GM18517 (cell line): Measurements from ENCODE around the gene AKAP1.

Source experiments
- ATAC-seq: cut with Tn5 transposase; IDR thresholded peaks from one replicate; pipeline ENCODE4 v1.9.1; 2021; ENCODE audit warnings: mild to moderate bottlenecking, moderate library complexity; ENCODE audit not compliant: unreplicated experiment

AKAP1 gene

GRCh38 chr17:57105591-57105990, 20.5 kb downstream of the AKAP1 start:
- ATAC-seq = no peak

DNA sequence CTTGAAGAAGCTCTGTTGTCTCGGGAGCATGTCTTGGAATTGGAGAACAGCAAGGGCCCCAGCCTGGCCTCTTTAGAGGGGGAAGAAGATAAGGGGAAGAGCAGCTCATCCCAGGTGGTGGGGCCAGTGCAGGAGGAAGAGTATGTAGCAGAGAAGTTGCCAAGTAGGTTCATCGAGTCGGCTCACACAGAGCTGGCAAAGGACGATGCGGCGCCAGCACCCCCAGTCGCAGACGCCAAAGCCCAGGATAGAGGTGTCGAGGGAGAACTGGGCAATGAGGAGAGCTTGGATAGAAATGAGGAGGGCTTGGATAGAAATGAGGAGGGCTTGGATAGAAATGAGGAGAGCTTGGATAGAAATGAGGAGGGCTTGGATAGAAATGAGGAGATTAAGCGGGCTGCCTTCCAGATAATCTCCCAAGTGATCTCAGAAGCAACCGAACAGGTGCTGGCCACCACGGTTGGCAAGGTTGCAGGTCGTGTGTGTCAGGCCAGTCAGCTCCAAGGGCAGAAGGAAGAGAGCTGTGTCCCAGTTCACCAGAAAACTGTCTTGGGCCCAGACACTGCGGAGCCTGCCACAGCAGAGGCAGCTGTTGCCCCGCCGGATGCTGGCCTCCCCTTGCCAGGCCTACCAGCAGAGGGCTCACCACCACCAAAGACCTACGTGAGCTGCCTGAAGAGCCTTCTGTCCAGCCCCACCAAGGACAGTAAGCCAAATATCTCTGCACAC, 21.2 kb downstream of the AKAP1 start:
- ATAC-seq = no peak

GRCh38 chr17:57106836-57107497, 21.9 kb downstream of the AKAP1 start:
- no peak for ATAC-seq

DNA sequence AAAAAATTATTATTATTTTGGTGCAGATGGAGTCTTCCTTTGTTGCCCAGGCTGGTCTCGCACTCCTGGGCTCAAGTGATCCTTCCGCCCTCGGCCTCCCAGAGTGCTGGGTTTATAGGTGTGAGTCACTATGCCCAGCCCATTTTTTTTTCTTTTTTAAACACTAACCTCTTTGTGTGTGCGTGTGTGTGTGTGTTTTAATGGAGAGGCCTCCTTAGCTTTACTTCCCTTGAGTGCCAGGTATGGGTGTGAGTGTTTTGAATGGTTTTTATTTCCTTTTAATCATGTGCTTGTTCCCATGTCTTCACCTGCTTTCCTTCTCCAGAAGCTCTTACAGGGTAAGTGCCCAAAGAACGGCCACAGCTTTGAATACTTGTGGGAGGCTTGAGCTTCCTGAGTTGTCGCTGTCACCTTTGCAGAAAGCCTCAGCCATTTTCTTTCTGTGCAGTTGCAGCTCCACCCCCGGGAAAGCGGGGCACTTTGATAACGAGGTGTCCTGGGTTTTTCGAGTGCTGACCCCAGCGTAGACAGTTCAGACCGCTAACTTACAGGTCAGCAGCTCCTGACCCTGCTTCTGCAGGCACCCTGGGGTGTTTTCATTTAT, 22.6 kb downstream of the AKAP1 start:
- ATAC-seq = no peak

DNA sequence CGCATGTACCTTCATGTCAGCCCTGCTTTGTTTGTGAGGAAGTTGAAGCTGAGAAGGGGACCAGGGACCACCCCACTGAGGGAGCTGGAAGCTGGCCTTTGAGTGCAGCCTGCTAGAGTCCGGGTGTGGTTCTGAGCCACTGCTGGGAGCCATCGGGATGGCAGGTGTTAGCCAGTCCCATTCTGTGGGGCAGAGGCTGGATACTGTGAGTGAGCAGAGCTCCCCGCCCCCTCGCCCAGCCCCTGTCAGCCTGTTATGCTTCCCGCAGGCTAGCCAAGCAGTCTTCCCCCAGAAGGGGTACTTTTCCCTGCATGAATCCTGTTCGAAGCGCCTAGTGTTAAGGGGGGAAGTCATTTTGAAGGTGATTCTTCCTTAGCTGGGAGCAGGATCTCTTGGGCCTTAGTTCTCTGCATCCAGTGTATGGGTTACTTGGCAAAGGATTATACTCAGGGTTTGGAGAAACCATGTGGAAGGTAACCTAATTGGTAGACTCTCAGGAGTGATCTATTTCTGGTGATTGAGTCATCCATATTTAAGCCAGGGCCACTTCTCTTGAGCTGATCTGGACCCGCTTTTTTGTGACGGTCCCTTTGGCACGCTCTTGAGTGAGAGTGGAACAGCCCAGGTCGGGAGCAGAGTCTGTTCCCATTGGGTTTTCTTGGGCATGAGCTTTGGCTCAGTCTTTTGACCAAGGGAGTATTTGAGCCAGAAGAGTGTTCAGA, 23.8 kb downstream of the AKAP1 start:
- ATAC-seq = no peak

- ATAC-seq = no peak
Measured at GRCh38 chr17:57109393-57110151, 24.5 kb downstream of the AKAP1 start.

DNA sequence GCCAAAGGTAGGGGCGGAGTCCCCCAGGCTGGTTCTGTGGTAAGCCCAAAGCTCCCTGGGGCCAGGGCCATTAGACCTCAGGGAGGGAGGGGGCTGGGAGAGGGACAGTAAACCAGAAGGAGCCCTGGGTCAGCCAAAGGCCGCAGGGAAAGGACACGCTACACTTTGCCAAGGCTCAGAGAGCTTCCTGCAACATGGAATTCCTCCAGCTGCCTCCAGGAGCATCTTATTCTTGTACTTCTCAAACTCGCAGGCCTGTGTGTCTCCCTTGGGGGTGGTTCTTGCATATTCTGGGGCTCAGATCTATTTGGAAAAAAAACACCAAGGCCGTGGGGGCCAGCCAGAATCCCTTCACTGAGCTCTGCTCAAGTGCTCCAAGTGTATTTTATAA, 25.1 kb downstream of the AKAP1 start:
- no peak for ATAC-seq

GRCh38 chr17:57110579-57111325, 25.7 kb downstream of the AKAP1 start:
- ATAC-seq = no peak

- ATAC-seq = no peak
Measured at GRCh38 chr17:57111386-57111785, 26.3 kb downstream of the AKAP1 start.

- ATAC-seq = no peak
Measured at GRCh38 chr17:57113011-57113410, 28.0 kb downstream of the AKAP1 start.

DNA sequence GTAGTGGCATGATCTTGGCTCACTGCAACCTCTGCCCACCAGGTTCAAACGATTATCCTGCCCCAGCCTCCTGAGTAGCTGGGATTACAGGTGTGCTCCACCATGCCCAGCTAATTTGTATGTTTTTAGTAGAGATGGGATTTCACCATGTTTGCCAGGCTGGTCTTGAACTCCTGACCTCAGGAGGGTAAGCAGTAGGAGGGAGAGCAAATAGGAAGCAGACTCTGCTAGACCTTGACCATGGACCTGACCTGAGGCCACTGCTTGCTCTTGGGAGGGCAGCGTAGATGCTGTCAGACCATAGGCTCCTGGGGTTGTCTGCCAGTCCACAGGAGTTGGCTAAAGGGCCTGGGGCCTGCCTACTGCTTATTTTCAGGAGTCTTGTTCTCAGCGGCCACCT, 28.6 kb downstream of the AKAP1 start:
- no peak for ATAC-seq

- ATAC-seq = no peak
Measured at GRCh38 chr17:57114085-57114673, 29.1 kb downstream of the AKAP1 start.

- no peak for ATAC-seq
Measured at GRCh38 chr17:57115377-57115776, 30.3 kb downstream of the AKAP1 start.

DNA sequence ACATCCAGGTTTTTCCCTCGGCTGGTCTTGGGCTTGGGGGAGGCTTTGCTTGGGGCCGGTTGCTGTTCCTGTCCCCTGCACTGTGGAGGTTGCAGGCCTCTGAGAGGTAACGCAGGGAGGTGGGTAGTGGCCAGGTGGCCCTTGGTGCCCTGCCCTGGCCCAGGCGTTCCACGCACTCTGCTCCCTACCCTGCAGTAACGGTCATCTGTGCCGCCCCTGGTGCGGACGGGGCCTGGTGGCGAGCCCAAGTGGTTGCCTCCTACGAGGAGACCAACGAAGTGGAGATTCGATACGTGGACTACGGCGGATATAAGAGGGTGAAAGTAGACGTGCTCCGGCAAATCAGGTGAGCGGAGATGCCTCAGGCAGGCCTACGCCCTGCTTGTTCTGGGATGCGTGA, 30.9 kb downstream of the AKAP1 start:
- ATAC-seq = no peak

GRCh38 chr17:57117798-57118197, 32.8 kb downstream of the AKAP1 start:
- ATAC-seq = no peak

DNA sequence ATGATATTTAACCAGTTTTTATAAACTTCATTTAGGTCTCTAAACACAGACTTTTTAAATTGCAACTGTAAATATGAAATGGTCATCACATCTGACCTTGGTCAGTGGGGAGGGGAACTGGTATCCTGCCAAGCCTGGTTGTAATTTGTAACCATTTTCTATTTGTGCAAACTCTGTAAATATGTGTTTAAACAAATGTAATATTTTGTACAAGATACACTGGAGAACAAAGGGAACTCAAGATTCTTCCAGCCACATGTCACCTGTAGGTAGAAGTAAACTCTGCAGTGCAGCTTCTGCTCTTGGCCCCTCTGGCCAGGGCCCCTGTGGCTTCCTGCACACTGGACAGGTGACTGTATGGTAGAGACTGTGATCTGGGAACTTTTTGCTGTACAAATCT, 35.8 kb downstream of the AKAP1 start:
- ATAC-seq = no peak

DNA sequence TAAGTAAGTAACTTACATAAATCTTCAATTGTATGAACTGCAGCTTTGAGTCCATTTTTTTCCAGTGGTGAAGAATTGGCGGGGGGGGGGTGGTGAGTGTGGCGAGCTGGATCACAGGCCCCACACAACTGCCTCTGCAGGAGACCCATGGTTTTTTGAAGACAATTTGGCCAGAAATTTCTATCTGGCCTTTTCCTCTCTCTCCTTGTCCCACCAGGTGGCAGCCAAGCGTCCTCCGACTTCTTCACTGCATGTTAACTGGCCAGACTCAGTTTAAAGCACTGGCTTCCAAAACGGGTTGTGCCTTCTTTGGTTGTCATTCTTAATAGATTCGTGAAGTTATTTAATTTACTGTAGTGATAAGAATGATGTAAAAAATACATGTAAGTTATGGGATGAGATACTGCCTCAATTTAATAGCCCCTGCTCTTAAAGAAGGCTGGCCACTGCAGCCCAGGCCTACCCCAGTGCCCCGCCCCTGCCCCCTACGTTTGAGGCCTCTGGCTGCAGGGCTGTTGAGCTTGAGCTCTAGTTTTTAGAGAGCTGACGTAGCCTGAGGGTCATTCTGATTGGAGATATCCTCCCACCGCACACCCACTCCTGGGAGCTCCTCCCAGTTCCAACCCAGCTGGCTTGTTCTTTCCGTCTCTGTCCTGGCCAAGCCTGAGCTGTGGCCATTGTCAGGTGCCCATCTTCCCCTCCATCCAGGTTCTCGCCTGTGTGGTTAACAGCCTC, 36.4 kb downstream of the AKAP1 start:
- ATAC-seq = no peak

DNA sequence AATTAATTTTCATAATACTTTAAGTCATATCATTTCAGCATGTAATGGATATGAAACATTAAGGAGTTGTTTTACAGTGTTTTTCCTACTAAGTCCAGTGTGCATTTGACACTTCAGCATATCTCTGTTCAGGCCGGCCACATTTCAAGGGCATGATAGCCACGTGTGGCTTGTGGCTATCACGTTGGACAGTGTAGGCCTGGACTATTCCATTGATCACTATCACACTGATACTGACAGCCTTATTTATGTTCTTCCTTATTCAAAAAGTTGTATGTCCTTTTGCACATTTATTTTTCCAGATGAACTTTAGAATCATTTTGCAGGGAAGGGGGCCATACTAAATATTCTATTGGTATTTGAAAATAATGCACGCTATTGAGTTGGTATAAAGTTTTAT, 39.0 kb downstream of the AKAP1 start:
- ATAC-seq = no peak

DNA sequence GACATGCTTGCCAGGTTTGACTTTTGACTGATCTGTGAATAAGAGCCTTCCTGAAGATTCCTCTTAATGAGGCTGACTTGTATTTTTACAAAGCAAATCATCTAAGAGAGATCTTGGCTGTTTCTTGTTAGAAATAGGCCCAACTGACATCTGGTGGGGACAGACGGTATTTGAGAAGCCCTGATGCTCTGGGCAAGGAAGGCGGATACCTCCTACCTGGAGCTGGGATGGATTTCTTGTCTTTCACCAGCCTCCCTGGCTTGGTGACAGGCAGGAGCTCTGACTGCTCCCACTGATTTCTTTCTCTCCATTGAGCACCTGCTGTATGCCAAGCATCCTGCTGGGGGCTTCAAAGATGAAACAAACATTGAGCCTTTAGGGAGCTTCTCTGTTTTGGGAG, 40.4 kb downstream of the AKAP1 start:
- no peak for ATAC-seq
